Breast epithelium (tissue), 3 donors: ENCODE results near the gene RNF220.

Source experiments
- CTCF ChIP-seq, 3 donors: fragments of 450-650 bp; IDR thresholded peaks; one replicate each; pipeline ENCODE4 v1.5.1; 2016 to 2017; ENCODE audit warnings: antibody characterized with exemption in 3 of 3, mild to moderate bottlenecking in 3 of 3, moderate library complexity in 3 of 3
- POLR2A ChIP-seq: fragments of 450-650 bp; IDR thresholded peaks from one replicate; pipeline ENCODE4 v1.6.1; 2016; ENCODE audit warnings: antibody characterized with exemption, mild to moderate bottlenecking, moderate library complexity

DNA sequence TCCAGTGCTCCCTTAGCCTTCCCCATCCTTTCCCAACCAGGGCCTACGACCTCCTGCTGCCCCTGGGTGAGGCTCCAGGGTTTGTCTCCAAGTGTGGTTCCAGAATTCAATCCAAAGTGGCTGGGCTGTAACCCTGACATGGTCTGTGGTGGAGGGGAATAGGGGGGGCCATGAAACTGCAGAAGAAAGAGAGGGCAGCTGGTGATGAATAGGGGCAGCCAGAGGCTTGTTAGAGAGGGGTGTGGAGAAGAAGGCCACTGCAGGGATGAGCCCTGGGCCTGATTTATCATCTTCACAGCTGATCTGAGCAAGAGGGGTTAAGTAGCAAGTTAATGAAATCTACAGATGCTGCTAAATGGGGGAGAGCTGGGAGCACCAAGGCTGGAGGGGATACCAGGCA is 37.1 kb upstream of the RNF220 start:
- TF ChIP-seq CTCF (IDR thresholded peaks at IDR 0.05) (no peak), POLR2A (no peak)
